Measurements from ENCODE around the gene MKKS.
"Not testable (repeated sequence)": the region's sequence is repeated elsewhere in the genome, so short reads cannot be mapped to it uniquely, and the experiment has no call there.

MKKS gene

DNA sequence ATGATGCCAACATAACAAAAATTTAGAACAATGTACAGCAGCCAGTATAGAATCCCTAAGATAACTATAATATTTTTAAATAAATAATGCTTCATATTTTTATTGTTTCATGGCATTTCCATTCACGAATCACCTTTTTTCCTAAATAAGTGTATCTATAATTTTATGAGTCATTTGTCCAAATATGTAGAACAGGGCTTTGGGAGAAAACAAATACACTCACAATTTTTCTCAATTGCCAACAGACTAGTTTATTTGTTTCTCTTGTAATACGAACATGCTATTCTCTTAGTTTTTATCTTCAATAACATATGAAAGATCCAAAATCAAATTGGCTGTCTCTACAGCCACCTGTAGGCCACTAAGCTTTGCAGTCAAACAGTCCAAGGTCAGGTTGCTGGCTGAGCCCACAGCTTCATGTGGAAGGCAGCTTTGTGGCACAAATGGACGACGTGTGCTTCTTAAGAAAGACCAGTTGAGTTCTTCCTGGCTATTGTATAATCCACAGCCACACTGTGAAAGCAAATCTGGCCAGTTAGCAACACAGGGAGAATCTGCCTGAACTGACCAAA lies 29.0 kb downstream of the MKKS start:
- TF ChIP-seq, protein P1, sequence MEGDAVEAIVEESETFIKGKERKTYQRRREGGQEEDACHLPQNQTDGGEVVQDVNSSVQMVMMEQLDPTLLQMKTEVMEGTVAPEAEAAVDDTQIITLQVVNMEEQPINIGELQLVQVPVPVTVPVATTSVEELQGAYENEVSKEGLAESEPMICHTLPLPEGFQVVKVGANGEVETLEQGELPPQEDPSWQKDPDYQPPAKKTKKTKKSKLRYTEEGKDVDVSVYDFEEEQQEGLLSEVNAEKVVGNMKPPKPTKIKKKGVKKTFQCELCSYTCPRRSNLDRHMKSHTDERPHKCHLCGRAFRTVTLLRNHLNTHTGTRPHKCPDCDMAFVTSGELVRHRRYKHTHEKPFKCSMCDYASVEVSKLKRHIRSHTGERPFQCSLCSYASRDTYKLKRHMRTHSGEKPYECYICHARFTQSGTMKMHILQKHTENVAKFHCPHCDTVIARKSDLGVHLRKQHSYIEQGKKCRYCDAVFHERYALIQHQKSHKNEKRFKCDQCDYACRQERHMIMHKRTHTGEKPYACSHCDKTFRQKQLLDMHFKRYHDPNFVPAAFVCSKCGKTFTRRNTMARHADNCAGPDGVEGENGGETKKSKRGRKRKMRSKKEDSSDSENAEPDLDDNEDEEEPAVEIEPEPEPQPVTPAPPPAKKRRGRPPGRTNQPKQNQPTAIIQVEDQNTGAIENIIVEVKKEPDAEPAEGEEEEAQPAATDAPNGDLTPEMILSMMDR (IDR thresholded peaks at IDR 0.05; ENCODE audit: insufficient read depth, low read depth, low read length, missing control alignments), result no peak
- DNase-seq (ENCODE audit: low read depth), result no peak

GRCh38 chr20:10404023-10404628 lies 29.9 kb downstream of the MKKS start:
- DNase-seq (ENCODE audit: low read depth), result no peak
- H3K4me3 ChIP-seq (ENCODE audit: low read length), result no peak overlapping the region
- TF ChIP-seq, protein P1 (IDR thresholded peaks at IDR 0.05; ENCODE audit: insufficient read depth, low read depth, low read length, missing control alignments), result no peak

More for the DNA sequence above, 29.0 kb downstream of the MKKS start:
- no peak overlapping the region for H3K4me3 ChIP-seq (ENCODE audit: low read length)

- TF ChIP-seq, protein P1 (IDR thresholded peaks at IDR 0.05; ENCODE audit: insufficient read depth, low read depth, low read length, missing control alignments), result no peak
- no peak for DNase-seq (ENCODE audit: low read depth)
- no peak overlapping the region for H3K4me3 ChIP-seq (ENCODE audit: low read length)
These were observed 30.9 kb downstream of the MKKS start for GRCh38 chr20:10402938-10403608.

DNA sequence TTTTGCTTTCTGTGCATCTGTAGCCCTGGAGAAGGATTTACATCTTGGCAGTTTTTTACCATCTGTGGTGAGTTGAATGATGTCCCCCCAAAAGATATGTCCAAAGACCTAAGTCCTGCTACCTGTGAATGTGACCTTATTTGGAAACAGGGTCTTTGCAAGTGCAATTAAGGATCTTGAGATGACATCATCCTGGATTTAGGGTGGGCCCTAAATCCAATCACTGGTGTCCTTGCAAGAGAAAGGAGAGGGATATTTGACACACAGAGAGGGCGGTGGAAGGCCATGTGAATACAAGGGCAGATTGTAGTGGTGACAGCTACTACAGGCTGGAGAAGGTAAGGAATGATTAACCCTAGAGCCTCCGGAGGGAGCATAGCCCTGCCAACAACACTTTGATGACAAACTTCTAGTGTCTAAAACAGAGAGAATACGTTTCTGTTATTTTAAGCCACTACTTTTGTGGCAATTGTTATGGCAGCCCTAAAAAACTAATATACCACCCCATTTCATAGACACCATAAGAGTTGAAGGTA lies 35.1 kb downstream of the MKKS start:
- no peak for DNase-seq (ENCODE audit: low read depth)
- TF ChIP-seq, protein P1 (IDR thresholded peaks at IDR 0.05; ENCODE audit: insufficient read depth, low read depth, low read length, missing control alignments), result no peak
- no peak overlapping the region for H3K4me3 ChIP-seq (ENCODE audit: low read length)

GRCh38 chr20:10394752-10395151 lies 39.3 kb downstream of the MKKS start:
- not testable (repeated sequence) for H3K4me3 ChIP-seq (ENCODE audit: low read length); DNase-seq (ENCODE audit: low read depth)

GRCh38 chr20:10390709-10391108 lies 43.3 kb downstream of the MKKS start:
- TF ChIP-seq, protein P1 (IDR thresholded peaks at IDR 0.05; ENCODE audit: insufficient read depth, low read depth, low read length, missing control alignments), result no peak
- DNase-seq (ENCODE audit: low read depth), result no peak
- H3K4me3 ChIP-seq (ENCODE audit: low read length), result no peak overlapping the region

GRCh38 chr20:10388597-10388996 lies 45.4 kb downstream of the MKKS start:
- TF ChIP-seq, protein P1 (IDR thresholded peaks at IDR 0.05; ENCODE audit: insufficient read depth, low read depth, low read length, missing control alignments), result no peak
- DNase-seq (ENCODE audit: low read depth), result no peak
- H3K4me3 ChIP-seq (ENCODE audit: low read length), result no peak overlapping the region
